H9 (cell line): ENCODE results near the gene CRISPLD2. TPM values are rescaled to one million over a fixed set of nuclear protein-coding genes. Genes with fewer than 3 reads are reported as not detected.

ENCODE experiments used
- DNase-seq: peaks from one replicate; pipeline ENCODE4 v3.0.0-alpha.2; 2017
- H2AFZ ChIP-seq: one replicate; pipeline ENCODE4 v1.6.1; 2013; ENCODE audit warnings: mild to moderate bottlenecking, low read length, control low read depth, moderate library complexity
- H2AK5ac ChIP-seq: 2 replicates; pipeline ENCODE4 v1.6.1; 2013; ENCODE audit warnings: low read length, control low read depth, mixed read lengths; ENCODE audit not compliant: insufficient read length
- H2BK120ac ChIP-seq: one replicate; pipeline ENCODE4 v1.6.1; 2013; ENCODE audit warnings: low read depth, mild to moderate bottlenecking, low read length, control low read depth, inconsistent platforms; ENCODE audit not compliant: poor library complexity, severe bottlenecking
- H2BK12ac ChIP-seq: 2 replicates; pipeline ENCODE4 v1.6.1; 2013; ENCODE audit warnings: low read length, control low read depth, mixed read lengths, low read depth; ENCODE audit not compliant: insufficient read length
- H2BK15ac ChIP-seq: 2 replicates; pipeline ENCODE4 v1.6.1; 2013; ENCODE audit warnings: low read depth, low read length, control low read depth
- H2BK20ac ChIP-seq: one replicate; pipeline ENCODE4 v1.6.1; 2013; ENCODE audit warnings: low read depth, mild to moderate bottlenecking, low read length, control low read depth, inconsistent platforms; ENCODE audit not compliant: poor library complexity, severe bottlenecking
- H2BK5ac ChIP-seq: 2 replicates; pipeline ENCODE4 v1.6.1; 2013; ENCODE audit warnings: low read length, control low read depth, mixed read lengths; ENCODE audit not compliant: insufficient read length
- H3K14ac ChIP-seq: 2 replicates; pipeline ENCODE4 v1.6.1; 2013; ENCODE audit warnings: low read length, control low read depth; ENCODE audit not compliant: insufficient read depth
- H3K18ac ChIP-seq: 2 replicates; pipeline ENCODE4 v1.6.1; 2013; ENCODE audit warnings: low read depth, mild to moderate bottlenecking, mixed read lengths, low read length, control low read depth; ENCODE audit not compliant: insufficient read length
- H3K23ac ChIP-seq: 2 replicates; pipeline ENCODE4 v1.6.1; 2013; ENCODE audit warnings: low read length, control low read depth, mixed read lengths, low read depth; ENCODE audit not compliant: insufficient read length
- H3K23me2 ChIP-seq: 2 replicates; pipeline ENCODE4 v1.6.1; 2013; ENCODE audit warnings: low read depth, mild to moderate bottlenecking, mixed read lengths, low read length, control low read depth; ENCODE audit not compliant: insufficient read length, poor library complexity, severe bottlenecking
- H3K27ac ChIP-seq: 2 replicates; pipeline ENCODE4 v1.5.1; 2013; ENCODE audit warnings: low read length, control low read depth, mixed read lengths, low read depth; ENCODE audit not compliant: insufficient read length
- H3K27me3 ChIP-seq: 2 replicates; pipeline ENCODE4 v1.6.1; 2013; ENCODE audit warnings: low read length, control low read depth, inconsistent platforms; ENCODE audit not compliant: insufficient read depth
- H3K4ac ChIP-seq: 2 replicates; pipeline ENCODE4 v1.6.1; 2013; ENCODE audit warnings: low read depth, mild to moderate bottlenecking, control low read depth, inconsistent platforms, low read length, moderate library complexity
- H3K4me1 ChIP-seq: 2 replicates; pipeline ENCODE4 v1.6.1; 2013; ENCODE audit warnings: low read length, control low read depth, inconsistent platforms; ENCODE audit not compliant: insufficient read depth
- H3K4me2 ChIP-seq: 2 replicates; pipeline ENCODE4 v1.6.1; 2013; ENCODE audit warnings: low read length, control low read depth, mixed read lengths; ENCODE audit not compliant: insufficient read length, insufficient read depth
- H3K56ac ChIP-seq: 2 replicates; pipeline ENCODE4 v1.6.1; 2013; ENCODE audit warnings: low read depth, mild to moderate bottlenecking, mixed read lengths, low read length, control low read depth; ENCODE audit not compliant: insufficient read length
- H3K79me1 ChIP-seq: 2 replicates; pipeline ENCODE4 v1.6.1; 2013; ENCODE audit warnings: low read depth, mild to moderate bottlenecking, moderate library complexity, low read length, control low read depth, inconsistent platforms; ENCODE audit not compliant: insufficient read depth, poor library complexity, severe bottlenecking
- H3K79me2 ChIP-seq: 2 replicates; pipeline ENCODE4 v1.6.1; 2013; ENCODE audit warnings: low read length, control low read depth, inconsistent platforms; ENCODE audit not compliant: insufficient read depth
- H3K9ac ChIP-seq: 2 replicates; pipeline ENCODE4 v1.6.1; 2013; ENCODE audit warnings: low read length, control low read depth, mixed read lengths; ENCODE audit not compliant: insufficient read length; ENCODE audit errors: extremely low read depth
- H3K9me3 ChIP-seq: one replicate; pipeline ENCODE4 v1.6.1; 2013; ENCODE audit warnings: low read depth, low read length, inconsistent platforms; ENCODE audit not compliant: control insufficient read depth
- H3T11ph ChIP-seq: one replicate; pipeline ENCODE4 v1.6.1; 2013; ENCODE audit warnings: mild to moderate bottlenecking, low read length, control low read depth, inconsistent platforms
- H4K20me1 ChIP-seq: one replicate; pipeline ENCODE4 v1.6.1; 2013; ENCODE audit not compliant: control insufficient read depth, insufficient read length, insufficient read depth
- H4K5ac ChIP-seq: 2 replicates; pipeline ENCODE4 v1.6.1; 2013; ENCODE audit warnings: low read depth, mild to moderate bottlenecking, mixed read lengths, low read length, control low read depth; ENCODE audit not compliant: insufficient read length
- H4K8ac ChIP-seq: replicated peaks from 2 replicates; pipeline ENCODE4 v1.6.1; 2013; ENCODE audit warnings: low read length, control low read depth, mixed read lengths, low read depth; ENCODE audit not compliant: insufficient read length
- H4K91ac ChIP-seq: 2 replicates; pipeline ENCODE4 v1.6.1; 2013; ENCODE audit warnings: low read depth, mild to moderate bottlenecking, moderate library complexity, mixed read lengths, low read length, control low read depth; ENCODE audit not compliant: insufficient read length
- H3K27ac Mint-ChIP-seq, 3 experiments: 2 replicates in 2 of 3; 3 replicates in 1 of 3; pipeline ENCODE4 v1.8.0; 2020 to 2021; ENCODE audit warnings: mixed read lengths in 3 of 3, mild to moderate bottlenecking in 1 of 3, moderate library complexity in 1 of 3
- H3K27me3 Mint-ChIP-seq: 2 replicates; pipeline ENCODE4 v1.8.0; 2021; ENCODE audit warnings: low read depth, mild to moderate bottlenecking, moderate library complexity, mixed read lengths
- H3K36me3 Mint-ChIP-seq, 3 experiments: 2 replicates in 2 of 3; 3 replicates in 1 of 3; pipeline ENCODE4 v1.8.0; 2020 to 2021; ENCODE audit warnings: low read depth in 3 of 3, mixed read lengths in 3 of 3; ENCODE audit not compliant: insufficient read depth in 1 of 3
- H3K4me1 Mint-ChIP-seq, 2 experiments: 2 replicates each; pipeline ENCODE4 v1.8.0; 2020; ENCODE audit warnings: mixed read lengths in 2 of 2
- H3K4me3 Mint-ChIP-seq, 2 experiments: 2 replicates in 1 of 2; 3 replicates in 1 of 2; pipeline ENCODE4 v1.8.0; 2020 to 2021; ENCODE audit warnings: mild to moderate bottlenecking in 2 of 2, mixed read lengths in 2 of 2, moderate library complexity in 1 of 2
- H3K9me3 Mint-ChIP-seq, 2 experiments: 2 replicates in 1 of 2; 3 replicates in 1 of 2; pipeline ENCODE4 v1.8.0; 2020; ENCODE audit warnings: mild to moderate bottlenecking in 2 of 2, mixed read lengths in 2 of 2, moderate library complexity in 1 of 2
- WGBS: extraction: QIAGEN DNeasy Blood & Tissue Kit; methylation state at CpG from one replicate; pipeline ENCODE4 v1.1.7; 2013; ENCODE audit warnings: missing lambda C conversion rate, low lambda C conversion rate, mixed read lengths; ENCODE audit not compliant: insufficient read length; ENCODE audit errors: extremely low coverage; 5-methylcytosine and 5-hydroxymethylcytosine counted together
- total RNA-seq: library from RNA; stranded (reverse); gene quantifications from 2 replicates; pipeline ENCODE4 v1.2.1, GENCODE V29; 2021
- TF ChIP-seq, protein P1 (sequence below): fragments of 200-600 bp; sonication (generic); conservative IDR thresholded peaks from 3 replicates; pipeline ENCODE4 v1.8.0; 2021; ENCODE audit warnings: antibody characterized with exemption, mild to moderate bottlenecking

The CRISPLD2 gene
- total RNA-seq, 1 experiment from 2014 or later, result 2.3 TPM

DNA sequence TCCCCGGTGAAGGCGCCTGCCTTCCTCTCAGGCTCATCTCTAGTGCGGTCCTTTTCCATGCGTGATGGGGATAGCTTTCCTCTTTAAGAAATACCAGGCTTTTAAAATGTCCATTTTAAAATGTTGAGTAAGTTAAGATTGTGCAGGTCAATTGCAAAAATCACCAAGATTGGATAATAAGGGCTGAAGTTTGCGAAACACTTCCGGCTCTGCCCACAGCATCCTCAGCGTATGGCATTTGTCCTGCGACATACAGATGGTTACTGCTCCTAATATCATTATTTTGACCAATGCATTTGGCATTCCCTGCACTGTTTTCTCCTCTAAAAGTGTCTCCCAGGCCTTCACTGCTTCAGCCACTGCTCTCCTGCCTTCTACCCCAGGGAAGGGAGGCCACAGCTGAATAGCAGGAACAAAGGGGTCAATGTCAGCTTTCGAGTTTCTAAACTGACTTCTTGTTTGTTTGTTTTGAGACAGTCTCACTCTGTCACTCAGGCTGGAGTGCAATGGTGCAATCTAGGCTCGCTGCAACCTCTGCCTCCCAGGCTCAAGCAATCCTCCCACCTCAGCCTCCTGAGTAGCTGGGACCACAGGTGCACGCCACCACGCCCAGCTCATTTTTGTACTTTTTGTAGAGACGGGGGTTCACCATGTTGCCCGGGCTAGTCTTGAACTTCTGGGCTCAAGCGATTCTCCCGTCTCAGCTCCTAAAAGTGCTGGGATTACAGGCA, 91.9 kb downstream of the CRISPLD2 start:
- no peaks in the 10 kb centered on the region; a peak in 1 of 5 replicates for H3K9me3 Mint-ChIP-seq
- no peak overlapping the region for H4K8ac ChIP-seq

More for the DNA sequence above, 91.9 kb downstream of the CRISPLD2 start:
- H3K27me3 ChIP-seq, result no peaks in the 10 kb centered on the region
- TF ChIP-seq, protein P1, sequence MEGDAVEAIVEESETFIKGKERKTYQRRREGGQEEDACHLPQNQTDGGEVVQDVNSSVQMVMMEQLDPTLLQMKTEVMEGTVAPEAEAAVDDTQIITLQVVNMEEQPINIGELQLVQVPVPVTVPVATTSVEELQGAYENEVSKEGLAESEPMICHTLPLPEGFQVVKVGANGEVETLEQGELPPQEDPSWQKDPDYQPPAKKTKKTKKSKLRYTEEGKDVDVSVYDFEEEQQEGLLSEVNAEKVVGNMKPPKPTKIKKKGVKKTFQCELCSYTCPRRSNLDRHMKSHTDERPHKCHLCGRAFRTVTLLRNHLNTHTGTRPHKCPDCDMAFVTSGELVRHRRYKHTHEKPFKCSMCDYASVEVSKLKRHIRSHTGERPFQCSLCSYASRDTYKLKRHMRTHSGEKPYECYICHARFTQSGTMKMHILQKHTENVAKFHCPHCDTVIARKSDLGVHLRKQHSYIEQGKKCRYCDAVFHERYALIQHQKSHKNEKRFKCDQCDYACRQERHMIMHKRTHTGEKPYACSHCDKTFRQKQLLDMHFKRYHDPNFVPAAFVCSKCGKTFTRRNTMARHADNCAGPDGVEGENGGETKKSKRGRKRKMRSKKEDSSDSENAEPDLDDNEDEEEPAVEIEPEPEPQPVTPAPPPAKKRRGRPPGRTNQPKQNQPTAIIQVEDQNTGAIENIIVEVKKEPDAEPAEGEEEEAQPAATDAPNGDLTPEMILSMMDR, result no peak
- H3K14ac ChIP-seq, result no peak overlapping the region
- no peak overlapping the region for H2BK15ac ChIP-seq
- H3K9ac ChIP-seq, result no peak overlapping the region
- H2BK20ac ChIP-seq, result no peak overlapping the region
- no peak overlapping the region for H3K27ac ChIP-seq
- no peak overlapping the region for H3K18ac ChIP-seq
- H2BK5ac ChIP-seq, result no peak overlapping the region
- no peak overlapping the region for H3K4me2 ChIP-seq
- H2AFZ ChIP-seq, result no peak overlapping the region
- no peaks in the 10 kb centered on the region for H3K9me3 ChIP-seq
- Mint-ChIP-seq H3K27me3 (peaks cover 3% of the 10 kb centered on the region; the same call in 1 of the 2 replicates), H3K4me3 (no peak overlapping the region), H3K36me3 (no peaks in the 10 kb centered on the region), H3K27ac (no peak overlapping the region), H3K4me1 (0 out of 4 replicates have a peak, but pooled peaks cover 0 to under 1% of the 10 kb centered on the region in 2 experiments)
- no peaks in the 10 kb centered on the region for H4K20me1 ChIP-seq
- H3K4ac ChIP-seq, result no peak overlapping the region
- no peak overlapping the region for H2BK12ac ChIP-seq
- WGBS, result no CpG with 5 or more reads among the region's 16 CpGs
- H3T11ph ChIP-seq, result no peak overlapping the region
- no peak overlapping the region for H4K5ac ChIP-seq
- no peak overlapping the region for H3K56ac ChIP-seq
- no peak overlapping the region for H2AK5ac ChIP-seq
- no peak overlapping the region for H2BK120ac ChIP-seq
- no peaks in the 10 kb centered on the region for H3K79me2 ChIP-seq
- no peaks in the 10 kb centered on the region for H3K23me2 ChIP-seq
- DNase-seq, result no peak
- H3K79me1 ChIP-seq, result no peaks in the 10 kb centered on the region
- H3K4me1 ChIP-seq, result no peaks in the 10 kb centered on the region
- no peak overlapping the region for H4K91ac ChIP-seq
- no peak overlapping the region for H3K23ac ChIP-seq
